H1 (cell line): ENCODE results near the gene PRKCA. TPM values are rescaled to one million over a fixed set of nuclear protein-coding genes. Genes with fewer than 3 reads are reported as not detected.

Source experiments
- CTCF ChIA-PET: fragments of 300-600 bp; sonication (Branson Sonifier 250); formaldehyde crosslinking; loops from one replicate; lab custom pipeline; 2021; ENCODE audit not compliant: partially characterized antibody; lab: Charles Lee
- POLR2A ChIA-PET: fragments of 300-600 bp; sonication (Branson Sonifier 250); formaldehyde crosslinking; loops from one replicate; lab custom pipeline; 2021; ENCODE audit warnings: inconsistent platforms; ENCODE audit not compliant: partially characterized antibody; lab: Charles Lee
- DNase-seq, 2 experiments: peaks; one replicate each; pipeline versions ENCODE4 v3.0.0 to v3.0.0-alpha.2; 2010 to 2022; ENCODE audit warnings: low spot score in 2 of 2, low read depth in 1 of 2, mixed read lengths in 1 of 2
- FAIRE-seq: peaks from 2 replicates; lab custom pipeline; 2011; peaks lifted over from hg19 to GRCh38; lab: Jason Lieb, UNC
- H2AFZ ChIP-seq: 2 replicates; pipeline ENCODE4 v1.8.1; 2012; ENCODE audit warnings: low read length, inconsistent platforms
- H2AK5ac ChIP-seq: 2 replicates; pipeline ENCODE4 v1.6.1; 2013; ENCODE audit warnings: low read depth, low read length
- H2BK120ac ChIP-seq: replicated peaks from 2 replicates; pipeline ENCODE3; 2013; ENCODE audit warnings: low read depth, low read length, inconsistent platforms
- H2BK12ac ChIP-seq: 2 replicates; pipeline ENCODE4 v1.6.1; 2013; ENCODE audit warnings: low read depth, low read length
- H2BK15ac ChIP-seq: 2 replicates; pipeline ENCODE4 v1.6.1; 2013; ENCODE audit warnings: low read length
- H2BK20ac ChIP-seq: 2 replicates; pipeline ENCODE4 v1.6.1; 2013; ENCODE audit warnings: low read length
- H2BK5ac ChIP-seq: 2 replicates; pipeline ENCODE4 v1.6.1; 2013; ENCODE audit warnings: low read depth, low read length
- H3K14ac ChIP-seq: 2 replicates; pipeline ENCODE4 v1.6.1; 2013; ENCODE audit warnings: inconsistent platforms; ENCODE audit not compliant: insufficient read length
- H3K18ac ChIP-seq: 2 replicates; pipeline ENCODE4 v1.6.1; 2013; ENCODE audit warnings: low read length; ENCODE audit errors: extremely low read depth
- H3K23ac ChIP-seq: 2 replicates; pipeline ENCODE4 v1.6.1; 2013; ENCODE audit warnings: inconsistent platforms; ENCODE audit not compliant: insufficient read length
- H3K23me2 ChIP-seq: 2 replicates; pipeline ENCODE4 v1.6.1; 2013; ENCODE audit warnings: low read depth, low read length
- H3K27ac ChIP-seq: 2 replicates; pipeline ENCODE4 v1.6.1; 2011; ENCODE audit warnings: low read depth, low read length, inconsistent platforms
- H3K27me3 ChIP-seq, 4 experiments: replicated peaks in 1 of 4; 1 replicate in 1 of 4; 2 replicates in 3 of 4; pipeline versions ENCODE4 v1.6.1 to v1.8.1; 2011 to 2013; ENCODE audit warnings: low read length in 3 of 4, mild to moderate bottlenecking in 3 of 4, inconsistent platforms in 2 of 4, mixed read lengths in 2 of 4, moderate library complexity in 1 of 4; ENCODE audit not compliant: control insufficient read depth in 3 of 4, insufficient read depth in 3 of 4; ENCODE audit errors: extremely low read depth in 1 of 4
- H3K36me3 ChIP-seq, 4 experiments: 2 replicates each; pipeline versions ENCODE4 v1.6.1 to v1.8.1; 2011 to 2013; ENCODE audit warnings: mild to moderate bottlenecking in 4 of 4, low read length in 3 of 4, moderate library complexity in 2 of 4, control low read depth in 1 of 4, inconsistent platforms in 1 of 4; ENCODE audit not compliant: insufficient read depth in 4 of 4, control insufficient read depth in 2 of 4
- H3K4ac ChIP-seq: replicated peaks from 2 replicates; pipeline ENCODE3; 2013; ENCODE audit warnings: low read length, low read depth, mixed read lengths, inconsistent platforms; ENCODE audit not compliant: insufficient read length
- H3K4me1 ChIP-seq, 4 experiments: replicated peaks in 1 of 4; 1 replicate in 1 of 4; 2 replicates in 3 of 4; pipeline versions ENCODE4 v1.6.1 to v1.8.1; 2011 to 2013; ENCODE audit warnings: low read length in 3 of 4, inconsistent platforms in 2 of 4, mixed read lengths in 1 of 4; ENCODE audit not compliant: insufficient read depth in 4 of 4, control insufficient read depth in 3 of 4
- H3K4me2 ChIP-seq, 2 experiments: 2 replicates each; pipeline versions ENCODE4 v1.6.1 to v1.8.1; 2011 to 2013; ENCODE audit warnings: low read depth in 2 of 2, low read length in 2 of 2, control low read depth in 1 of 2, inconsistent platforms in 1 of 2, mild to moderate bottlenecking in 1 of 2; ENCODE audit not compliant: insufficient read depth in 1 of 2
- H3K4me3 ChIP-seq, 4 experiments: fragments of 200-600, 300-600 bp in 1 of 4; sonication (generic), shearing (Covaris generic), sonication (Bioruptor Twin) in 1 of 4; 2 replicates each; pipeline versions ENCODE4 v1.5.1 to v1.8.1; 2011 to 2016; ENCODE audit warnings: low read length in 4 of 4, low read depth in 3 of 4, control low read depth in 2 of 4, inconsistent platforms in 2 of 4, mild to moderate bottlenecking in 2 of 4, mixed read lengths in 1 of 4, moderate library complexity in 1 of 4; ENCODE audit not compliant: insufficient read depth in 2 of 4; ENCODE audit errors: extremely low read depth in 1 of 4
- H3K56ac ChIP-seq: replicated peaks from 2 replicates; pipeline ENCODE3; 2013; ENCODE audit warnings: low read depth, mild to moderate bottlenecking, mixed read lengths, low read length, inconsistent platforms; ENCODE audit not compliant: insufficient read length
- H3K79me1 ChIP-seq: 2 replicates; pipeline ENCODE4 v1.6.1; 2013; ENCODE audit warnings: low read depth, low read length, control low read depth
- H3K79me2 ChIP-seq, 2 experiments: 2 replicates each; pipeline versions ENCODE4 v1.6.1 to v1.8.1; 2012 to 2013; ENCODE audit warnings: low read length in 2 of 2, mild to moderate bottlenecking in 2 of 2, inconsistent platforms in 1 of 2; ENCODE audit not compliant: insufficient read depth in 2 of 2, control insufficient read depth in 1 of 2
- H3K9ac ChIP-seq, 4 experiments: replicated peaks in 1 of 4; 1 replicate in 1 of 4; 2 replicates in 3 of 4; pipeline versions ENCODE4 v1.6.1 to v1.8.1; 2011 to 2013; ENCODE audit warnings: low read depth in 3 of 4, low read length in 3 of 4, control low read depth in 2 of 4, mild to moderate bottlenecking in 2 of 4, moderate library complexity in 2 of 4, inconsistent platforms in 1 of 4; ENCODE audit errors: extremely low read depth in 1 of 4
- H3K9me3 ChIP-seq, 2 experiments: 2 replicates each; pipeline versions ENCODE4 v1.6.1 to v1.8.1; 2012 to 2013; ENCODE audit warnings: mild to moderate bottlenecking in 2 of 2, moderate library complexity in 2 of 2, control low read depth in 1 of 2, inconsistent platforms in 1 of 2, low read depth in 1 of 2, low read length in 1 of 2, mixed read lengths in 1 of 2; ENCODE audit not compliant: insufficient read depth in 2 of 2
- H4K20me1 ChIP-seq, 2 experiments: replicated peaks in 1 of 2; 2 replicates each; pipeline versions ENCODE3 to v1.8.1; 2011 to 2013; ENCODE audit warnings: inconsistent platforms in 2 of 2, low read length in 2 of 2, mild to moderate bottlenecking in 1 of 2; ENCODE audit not compliant: insufficient read depth in 2 of 2, control insufficient read depth in 1 of 2
- H4K5ac ChIP-seq: 2 replicates; pipeline ENCODE4 v1.6.1; 2013; ENCODE audit warnings: low read length, low read depth, mixed read lengths, inconsistent platforms; ENCODE audit not compliant: insufficient read length
- H4K8ac ChIP-seq: 2 replicates; pipeline ENCODE4 v1.8.0; 2013; ENCODE audit warnings: mild to moderate bottlenecking, moderate library complexity, low read length, inconsistent platforms; ENCODE audit not compliant: insufficient read depth; ENCODE audit errors: extremely low read depth
- H4K91ac ChIP-seq: replicated peaks from 2 replicates; pipeline ENCODE3; 2013; ENCODE audit warnings: low read length, mixed read lengths, inconsistent platforms; ENCODE audit not compliant: insufficient read length
- ASH2L ChIP-seq: fragments of 200-600, 300-600 bp; sonication (generic); IDR thresholded peaks from one replicate; pipeline ENCODE4 v1.7.1; 2017; ENCODE audit warnings: low read length
- POU5F1 ChIP-seq: IDR thresholded peaks from 2 replicates; pipeline ENCODE4 v1.6.1; 2011; ENCODE audit warnings: low read depth, mild to moderate bottlenecking, low read length, moderate library complexity
- RAD21 ChIP-seq, 2 experiments: IDR thresholded peaks in 1 of 2; conservative IDR thresholded peaks in 1 of 2; 2 replicates each; pipeline ENCODE4 v1.6.1; 2011; ENCODE audit warnings: low read depth in 2 of 2, low read length in 2 of 2, improper control_type of control experiment in 1 of 2, inconsistent platforms in 1 of 2, mild to moderate bottlenecking in 1 of 2, moderate library complexity in 1 of 2
- RNF2 ChIP-seq: fragments of 200-900, 300-1000 bp; sonication (generic); IDR thresholded peaks from 2 replicates; pipeline ENCODE4 v1.7.1; 2016; ENCODE audit warnings: borderline replicate concordance, low read depth, mild to moderate bottlenecking, antibody characterized with exemption, low read length; ENCODE audit not compliant: poor library complexity, severe bottlenecking; ENCODE audit errors: missing control alignments
- SIRT6 ChIP-seq: IDR thresholded peaks from one replicate; pipeline ENCODE4 v1.7.1; 2012; ENCODE audit warnings: low read length, inconsistent platforms
- SP4 ChIP-seq: IDR thresholded peaks from 2 replicates; pipeline ENCODE4 v1.6.1; 2012; ENCODE audit warnings: low read length, inconsistent platforms
- WGBS, 2 experiments: shearing (Covaris generic) in 1 of 2; methylation state at CpG; one replicate each; pipeline versions ENCODE4 v1.1.6 to v1.1.7; 2013 to 2015; ENCODE audit warnings: low lambda C conversion rate in 2 of 2, mixed read lengths in 2 of 2, inconsistent platforms in 1 of 2, low coverage in 1 of 2, missing lambda C conversion rate in 1 of 2; ENCODE audit not compliant: insufficient replicate concordance in 2 of 2, insufficient coverage in 1 of 2, insufficient read length in 1 of 2; ENCODE audit errors: extremely low coverage in 1 of 2, missing lambda C conversion rate in 1 of 2; 5-methylcytosine and 5-hydroxymethylcytosine counted together
- polyA plus RNA-seq, 7 experiments: library from polyadenylated mRNA; depleted of rRNA in 3 of 7; stranded (reverse) in 5 of 7; unstranded in 2 of 7; fragments of >200 nt in 5 of 7; fragments of 200-250 nt in 2 of 7; gene quantifications; 1 replicate in 5 of 7; 2 replicates in 1 of 7; 4 replicates in 1 of 7; pipeline versions ENCODE4 v1.2.1 to v1.2.3, GENCODE V29; 2011 to 2013; ENCODE audit warnings: missing spikeins in 2 of 7, mixed read lengths in 2 of 7
- total RNA-seq: library from RNA; stranded (reverse); fragmentation: NEBNext Ultra II Directional; extraction: Animal tissue kit (Norgen Biotek cat#: 25700); gene quantifications from 2 replicates; pipeline ENCODE4 v1.2.1, GENCODE V29; 2021
- TF ChIP-seq, protein P1 (sequence below): IDR thresholded peaks from 2 replicates; pipeline ENCODE4 v1.6.1; 2011; ENCODE audit warnings: low read depth, mild to moderate bottlenecking, low read length; ENCODE audit not compliant: insufficient read depth

The PRKCA gene
- total and polyA plus RNA-seq, 2 of the 8 experiments (the other 6 are each of a cell fraction or from before 2014, with no cell fraction given) = 5.8 to 17.8 TPM

- H3K9ac ChIP-seq = no peak overlapping the region
- no peaks in the 10 kb centered on the region for H3K9me3 ChIP-seq
- 89% methylated on average over 5 of the region's 5 CpGs; no CpG with 5 or more reads in 1 of the 2 experiments for WGBS, 2 experiments
- H2BK5ac ChIP-seq = no peak overlapping the region
- no peak overlapping the region for H3K14ac ChIP-seq
- peaks cover 0 to 2% of the 10 kb centered on the region in 2 experiments for H4K20me1 ChIP-seq
- no peaks in the 10 kb centered on the region for H3K36me3 ChIP-seq
- no peak overlapping the region for H3K27ac ChIP-seq
- H3K79me2 ChIP-seq = peaks cover 0 to 6% of the 10 kb centered on the region in 2 experiments; a peak in 1 of 4 replicates
- no peak overlapping the region for H3K23ac ChIP-seq
- no peak overlapping the region for H4K8ac ChIP-seq
- H3K56ac ChIP-seq = no peak overlapping the region
- H3K4me2 ChIP-seq = no peak overlapping the region
- H2BK12ac ChIP-seq = no peak overlapping the region
- H2AFZ ChIP-seq = no peak overlapping the region
- TF ChIP-seq, protein P1, sequence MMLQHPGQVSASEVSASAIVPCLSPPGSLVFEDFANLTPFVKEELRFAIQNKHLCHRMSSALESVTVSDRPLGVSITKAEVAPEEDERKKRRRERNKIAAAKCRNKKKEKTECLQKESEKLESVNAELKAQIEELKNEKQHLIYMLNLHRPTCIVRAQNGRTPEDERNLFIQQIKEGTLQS = no peak
- TF ChIP-seq POU5F1 (no peak), SP4 (no peak), RNF2 (no peak), ASH2L (no peak), RAD21 (IDR thresholded peaks at IDR 0.05 in 1 of 2, conservative IDR thresholded peaks at IDR 0.05 in 1 of 2; ENCODE audit: low read depth in 2 of 2, low read length in 2 of 2) (no peak), SIRT6 (no peak)
- ChIA-PET CTCF (no interaction called here), POLR2A (no interaction called here)
- H3K4ac ChIP-seq = no peak overlapping the region
- H4K91ac ChIP-seq = no peak overlapping the region
- H3K18ac ChIP-seq = no peak overlapping the region
- H3K4me1 ChIP-seq = peaks cover 0 to 9% (median 2%) of the 10 kb centered on the region in 4 experiments; a peak in 3 of 7 replicates
- no peak for FAIRE-seq
- H4K5ac ChIP-seq = no peak overlapping the region
- no peak overlapping the region for H3K4me3 ChIP-seq
- H2AK5ac ChIP-seq = no peak overlapping the region
- no peak overlapping the region for H2BK120ac ChIP-seq
- H3K27me3 ChIP-seq = no peaks in the 10 kb centered on the region
- no peak for DNase-seq
- H2BK15ac ChIP-seq = no peak overlapping the region
- no peaks in the 10 kb centered on the region for H3K23me2 ChIP-seq
- no peaks in the 10 kb centered on the region for H3K79me1 ChIP-seq
- H2BK20ac ChIP-seq = no peak overlapping the region
Measured at GRCh38 chr17:66372182-66372581, 69.8 kb downstream of the PRKCA start.
